Spleen (tissue), 11 donors: ENCODE data around the gene MBNL1. TPM values are rescaled to one million over a fixed set of nuclear protein-coding genes. Genes with fewer than 3 reads are reported as not detected.
"Not testable (repeated sequence)": the region's sequence is repeated elsewhere in the genome, so short reads cannot be mapped to it uniquely, and the experiment has no call there.

ENCODE experiments used
- DNase-seq: peaks from one replicate; pipeline ENCODE4 v3.0.0-alpha.2; 2020
- H3K27ac ChIP-seq, 8 donors: fragments of 200-600 bp; sonication (generic) in 7 of 8; 1 replicate in 4 of 8; 2 replicates in 4 of 8; pipeline versions ENCODE4 v1.5.0 to v1.8.0; 2016 to 2021; ENCODE audit warnings: inconsistent platforms in 4 of 8, mild to moderate bottlenecking in 4 of 8, moderate library complexity in 1 of 8
- H3K27me3 ChIP-seq, 7 donors: fragments of 200-600 bp; sonication (generic) in 6 of 7; replicated peaks in 1 of 7; 1 replicate in 4 of 7; 2 replicates in 3 of 7; pipeline versions ENCODE4 v1.5.0 to v1.8.0; 2016 to 2021; ENCODE audit warnings: inconsistent platforms in 3 of 7, mild to moderate bottlenecking in 1 of 7
- H3K36me3 ChIP-seq, 6 donors: fragments of 200-600 bp; sonication (generic) in 5 of 6; 1 replicate in 4 of 6; 2 replicates in 2 of 6; pipeline versions ENCODE4 v1.5.0 to v1.8.0; 2016 to 2021; ENCODE audit warnings: inconsistent platforms in 2 of 6
- H3K4me1 ChIP-seq, 6 donors: fragments of 200-600 bp; sonication (generic) in 5 of 6; 1 replicate in 3 of 6; 2 replicates in 3 of 6; pipeline versions ENCODE4 v1.5.0 to v1.8.0; 2016 to 2021; ENCODE audit warnings: inconsistent platforms in 3 of 6
- H3K4me3 ChIP-seq, 8 donors: fragments of 200-600 bp; sonication (generic) in 7 of 8; 1 replicate in 4 of 8; 2 replicates in 4 of 8; pipeline versions ENCODE4 v1.5.0 to v1.8.0; 2016 to 2021; ENCODE audit warnings: inconsistent platforms in 4 of 8, mild to moderate bottlenecking in 4 of 8, moderate library complexity in 2 of 8
- H3K9me3 ChIP-seq, 8 donors: fragments of 200-600 bp; sonication (generic) in 7 of 8; 1 replicate in 4 of 8; 2 replicates in 4 of 8; pipeline versions ENCODE4 v1.5.0 to v1.8.0; 2016 to 2021; ENCODE audit warnings: inconsistent platforms in 4 of 8
- CTCF ChIP-seq, 11 experiments: fragments of 200-600 bp in 7 of 11; fragments of 450-650 bp in 4 of 11; sonication (generic) in 4 of 11; IDR thresholded peaks in 8 of 11; conservative IDR thresholded peaks in 3 of 11; 1 replicate in 7 of 11; 2 replicates in 4 of 11; pipeline versions ENCODE4 v1.4.0 to v1.8.0; 2016 to 2021; ENCODE audit warnings: antibody characterized with exemption in 11 of 11, inconsistent platforms in 4 of 11, mild to moderate bottlenecking in 1 of 11
- POLR2A ChIP-seq, 3 donors: fragments of 450-650 bp; IDR thresholded peaks; one replicate each; pipeline ENCODE4 v1.5.1; 2017; ENCODE audit warnings: antibody characterized with exemption in 3 of 3, mild to moderate bottlenecking in 1 of 3
- POLR2AphosphoS5 ChIP-seq, 3 donors: sonication (generic); formaldehyde crosslinking; IDR thresholded peaks; one replicate each; pipeline ENCODE4 v1.5.1; 2017; ENCODE audit warnings: antibody characterized with exemption in 3 of 3
- WGBS, 5 donors: extraction: QIAGEN DNeasy Blood & Tissue Kit in 3 of 5; methylation state at CpG; one replicate each; pipeline versions ENCODE4 v1.1.5 to v1.1.7; 2013 to 2018; 5-methylcytosine and 5-hydroxymethylcytosine counted together
- intact Hi-C: fragments of 100-400 bp; cut with DNase I; formaldehyde crosslinking; loops from one replicate; pipeline ENCODE4 v1.15.0; 2023; ENCODE audit warnings: low total_unique reads
- polyA plus RNA-seq, 3 donors: library from polyadenylated mRNA; stranded (reverse); fragments of 200-250 nt; gene quantifications; one replicate each; pipeline ENCODE4 v1.2.1, GENCODE V29; 2013
- total RNA-seq, 7 donors: library from RNA; depleted of rRNA in 3 of 7; stranded (reverse); fragments of >200 nt in 3 of 7; fragmentation: NEBNext Ultra II Directional in 4 of 7; extraction: Animal tissue kit (Norgen Biotek cat#: 25700) in 4 of 7; gene quantifications; one replicate each; pipeline versions ENCODE4 v1.1.0 to v1.2.1, GENCODE V29; 2016 to 2021
- donor health status: healthy with polysubstance abuse.
- donor health status: DM: no; HTN: no; CAD: no; lungs with moderate emphysema.
- donor health status: DM: no; HTN: no; CAD: no.
- donor health status: Bipolar disorder and iron deficiency.
- donor health status: healthy.
- donor health status: DM: no; HTN: no; CAD: no.
- donor health status: DM: yes; HTN: yes; CAD: no.

Gene MBNL1
- total and polyA plus RNA-seq, 10 donors, result 64.7 to 491 (median 296) TPM

- Histone ChIP-seq H3K4me1 (peaks cover 19 to 63% (median 37%) of the 10 kb centered on the region in 6 donors), H3K27ac (peak overlapping the region in 1 of 8 donors; percentile 28), H3K4me3 (no peak overlapping the region), H3K36me3 (peaks cover 0 to 73% (median 35%) of the 10 kb centered on the region in 6 donors), H3K27me3 (no peaks in the 10 kb centered on the region), H3K9me3 (peaks cover 0 to 30% (median 21%) of the 10 kb centered on the region in 8 donors)
- no peak for DNase-seq
- no peak for TF ChIP-seq POLR2A (IDR thresholded peaks at IDR 0.05)
- no peak for TF ChIP-seq CTCF (IDR thresholded peaks at IDR 0.05 in 8 of 11, conservative IDR thresholded peaks at IDR 0.05 in 3 of 11)
- TF ChIP-seq POLR2AphosphoS5 (IDR thresholded peaks at IDR 0.05), result no peak
- 88 to 94% (median 91%) methylated on average over 2 of the region's 2 CpGs for WGBS, 5 donors
- intact Hi-C loops, result no loop called here
These were observed 165.4 kb downstream of the MBNL1 start for GRCh38 chr3:152434142-152434541.

GRCh38 chr3:152435210-152435609 is 166.5 kb downstream of the MBNL1 start:
- Histone ChIP-seq H3K27ac (peak overlapping the region in 3 of 8 donors; percentile 13 to 47 (median 45)), H3K36me3 (peaks cover 0 to 75% (median 31%) of the 10 kb centered on the region in 6 donors), H3K9me3 (peaks cover 0 to 30% (median 21%) of the 10 kb centered on the region in 8 donors), H3K4me1 (peaks cover 19 to 64% (median 37%) of the 10 kb centered on the region in 6 donors)
- DNase-seq, H3K27me3 ChIP-seq, intact Hi-C loops, H3K4me3 ChIP-seq: not testable (repeated sequence)

GRCh38 chr3:152436707-152437590 is 168.2 kb downstream of the MBNL1 start:
- intact Hi-C loops, result no loop called here
- H3K36me3 ChIP-seq, result peaks cover 0 to 65% (median 26%) of the 10 kb centered on the region in 6 donors
- no peak for DNase-seq
- peak overlapping the region in 6 of 8 donors; percentile 5 to 47 (median 18) for H3K27ac ChIP-seq
- H3K9me3 ChIP-seq, result peaks cover 0 to 30% (median 21%) of the 10 kb centered on the region in 8 donors
- 42 to 55% (median 47%) methylated on average over 7 of the region's 7 CpGs for whole genome bisulfite sequencing, 5 donors
- H3K4me1 ChIP-seq, result peaks cover 22 to 81% (median 44%) of the 10 kb centered on the region in 6 donors
- no peak overlapping the region for H3K4me3 ChIP-seq
- TF ChIP-seq CTCF (IDR thresholded peaks at IDR 0.05 in 8 of 11, conservative IDR thresholded peaks at IDR 0.05 in 3 of 11), result no peak
- TF ChIP-seq POLR2AphosphoS5 (IDR thresholded peaks at IDR 0.05), result peak in 1 of 3 donors; percentile 34
- no peak for TF ChIP-seq POLR2A (IDR thresholded peaks at IDR 0.05)
- no peaks in the 10 kb centered on the region for H3K27me3 ChIP-seq

GRCh38 chr3:152438181-152438580 is 169.5 kb downstream of the MBNL1 start:
- H3K27me3 ChIP-seq, result no peaks in the 10 kb centered on the region
- H3K36me3 ChIP-seq, result peaks cover 0 to 53% (median 14%) of the 10 kb centered on the region in 6 donors
- peaks cover 0 to 22% (median 16%) of the 10 kb centered on the region in 8 donors for H3K9me3 ChIP-seq
- no peak overlapping the region for H3K4me3 ChIP-seq
- intact Hi-C loops, result no loop called here
- 87 to 100% (median 93%) methylated on average over 1 of the region's 1 CpG for WGBS, 5 donors
- H3K4me1 ChIP-seq, result peaks cover 35 to 94% (median 57%) of the 10 kb centered on the region in 6 donors
- TF ChIP-seq CTCF (IDR thresholded peaks at IDR 0.05 in 8 of 11, conservative IDR thresholded peaks at IDR 0.05 in 3 of 11) (no peak), POLR2AphosphoS5 (IDR thresholded peaks at IDR 0.05) (no peak), POLR2A (IDR thresholded peaks at IDR 0.05) (no peak)
- DNase-seq, result no peak
- H3K27ac ChIP-seq, result peak overlapping the region in 2 of 8 donors; percentile 16 to 45
